Stimulated activated CD4-positive, alpha-beta T cell treated with anti-CD3 and anti-CD28 coated beads, Interleukin-4, amount 100 ng/mL, for 1 hour (primary cell): ENCODE results near the gene NUP214.
"Not testable (repeated sequence)": the region's sequence is repeated elsewhere in the genome, so short reads cannot be mapped to it uniquely, and the experiment has no call there.

Experiments used
- DNase-seq: peaks from one replicate; pipeline ENCODE4 v3.0.0-alpha.2; 2020

NUP214 gene

GRCh38 chr9:131203431-131204218, 78.2 kb downstream of the NUP214 start:
- DNase-seq, result no peak

GRCh38 chr9:131204285-131204684, 78.9 kb downstream of the NUP214 start:
- DNase-seq, result no peak

- DNase-seq, result no peak
Measured at GRCh38 chr9:131206495-131206894, 81.1 kb downstream of the NUP214 start.

- not testable (repeated sequence) for DNase-seq
Measured at GRCh38 chr9:131211920-131212319, 86.5 kb downstream of the NUP214 start.

GRCh38 chr9:131214286-131214856, 89.0 kb downstream of the NUP214 start:
- no peak for DNase-seq

- DNase-seq, result no peak
Measured at GRCh38 chr9:131214876-131215275, 89.5 kb downstream of the NUP214 start.

GRCh38 chr9:131216806-131217205, 91.4 kb downstream of the NUP214 start:
- no peak for DNase-seq

GRCh38 chr9:131217331-131218031, 92.1 kb downstream of the NUP214 start:
- DNase-seq, result no peak

- DNase-seq, result no peak
Measured at GRCh38 chr9:131218370-131218769, 93.0 kb downstream of the NUP214 start.

- DNase-seq, result no peak
Measured at GRCh38 chr9:131220485-131220884, 95.1 kb downstream of the NUP214 start.

- no peak for DNase-seq
Measured at GRCh38 chr9:131222460-131222859, 97.1 kb downstream of the NUP214 start.

GRCh38 chr9:131226226-131226625, 100.8 kb downstream of the NUP214 start:
- DNase-seq, result no peak

GRCh38 chr9:131227112-131227958, 101.9 kb downstream of the NUP214 start:
- DNase-seq, result no peak

GRCh38 chr9:131227959-131228460, 102.6 kb downstream of the NUP214 start:
- DNase-seq, result no peak

GRCh38 chr9:131228988-131229387, 103.6 kb downstream of the NUP214 start:
- no peak for DNase-seq

GRCh38 chr9:131233556-131233955, 108.2 kb downstream of the NUP214 start:
- no peak for DNase-seq

GRCh38 chr9:131233995-131234394, 108.6 kb downstream of the NUP214 start:
- no peak for DNase-seq

- DNase-seq, result no peak
Measured at GRCh38 chr9:131234799-131235479, 109.6 kb downstream of the NUP214 start.

- no peak for DNase-seq
Measured at GRCh38 chr9:131235480-131235851, 110.1 kb downstream of the NUP214 start.

GRCh38 chr9:131236161-131236560, 110.8 kb downstream of the NUP214 start:
- DNase-seq, result no peak

GRCh38 chr9:131236761-131237160, 111.4 kb downstream of the NUP214 start:
- DNase-seq, result no peak

- DNase-seq, result no peak
Measured at GRCh38 chr9:131237291-131237690, 111.9 kb downstream of the NUP214 start.
